K562 (cell line): ENCODE measurements around the gene ARHGDIB. TPM values are rescaled to one million over a fixed set of nuclear protein-coding genes. Genes with fewer than 3 reads are reported as not detected.
A peak's percentile ranks its signal among the peaks of the same experiment; 100 is the strongest.

Source experiments
- ATAC-seq: fragments of 200-7000 bp; cut with Tn5 transposase; 3 replicates; pipeline ENCODE4 v1.9.1; 2020; ENCODE audit warnings: moderate library complexity
- BruUV-seq: library from RNA; stranded (reverse); fragments of 400-500 nt; replicated peaks from 2 replicates; lab custom pipeline; 2021; lab: Mats Ljungman, UMichigan
- CTCF ChIA-PET: fragments of 300-600 bp; formaldehyde crosslinking; extraction: SDS; loops from one replicate; lab custom pipeline; 2021; ENCODE audit warnings: low intra/inter-chr PET ratio; lab: Yijun Ruan, JAX
- POLR2A ChIA-PET: fragments of 300-600, 350-650 bp; sonication (Branson Sonifier 250); formaldehyde crosslinking; extraction: SDS; loops from one replicate; lab custom pipeline; 2021; ENCODE audit warnings: antibody characterized with exemption, inconsistent platforms; lab: Yijun Ruan, JAX
- DNase-seq, 4 experiments: peaks; one replicate each; pipeline versions ENCODE4 v3.0.0 to v3.0.0-alpha.2; 2011 to 2018; ENCODE audit warnings: low spot score in 3 of 4, mixed read lengths in 3 of 4; ENCODE audit errors: extremely low read depth in 1 of 4
- FAIRE-seq: peaks from 2 replicates; lab custom pipeline; 2011; peaks lifted over from hg19 to GRCh38; lab: Jason Lieb, UNC
- H2AFZ ChIP-seq: 2 replicates; pipeline ENCODE4 v1.6.0; 2011; ENCODE audit warnings: low read depth, low read length, control low read depth, inconsistent platforms
- H3K27ac ChIP-seq: fragments of 200-600 bp; 3 replicates; pipeline ENCODE4 v1.8.0; 2011; ENCODE audit warnings: low read depth, mild to moderate bottlenecking, control low read depth, inconsistent platforms, low read length, moderate library complexity, mixed read lengths; ENCODE audit errors: extremely low read depth
- H3K27me3 ChIP-seq, 2 experiments: fragments of 300-600 bp in 1 of 2; 2 replicates in 1 of 2; 3 replicates in 1 of 2; pipeline versions ENCODE4 v1.6.0 to v1.8.0; 2011; ENCODE audit warnings: inconsistent platforms in 2 of 2, low read length in 2 of 2, mild to moderate bottlenecking in 1 of 2, mixed read lengths in 1 of 2, moderate library complexity in 1 of 2; ENCODE audit not compliant: control insufficient read depth in 2 of 2, insufficient read depth in 2 of 2
- H3K36me3 ChIP-seq: fragments of 300-600 bp; 3 replicates; pipeline ENCODE4 v1.8.0; 2011; ENCODE audit warnings: mild to moderate bottlenecking, low read length, inconsistent platforms; ENCODE audit not compliant: control insufficient read depth, insufficient read depth
- H3K4me1 ChIP-seq, 2 experiments: fragments of 200-600 bp in 1 of 2; replicated peaks in 1 of 2; 2 replicates in 1 of 2; 3 replicates in 1 of 2; pipeline versions ENCODE4 v1.5.1 to v1.8.0; 2011; ENCODE audit warnings: inconsistent platforms in 2 of 2, low read length in 2 of 2, mild to moderate bottlenecking in 1 of 2, mixed read lengths in 1 of 2, moderate library complexity in 1 of 2; ENCODE audit not compliant: control insufficient read depth in 2 of 2, insufficient read depth in 2 of 2
- H3K4me2 ChIP-seq: 2 replicates; pipeline ENCODE4 v1.6.1; 2011; ENCODE audit warnings: low read length, control low read depth, inconsistent platforms, mixed read lengths; ENCODE audit not compliant: insufficient read depth
- H3K4me3 ChIP-seq: fragments of 200-600 bp; sonication (generic), shearing (Covaris generic); 2 replicates; pipeline ENCODE4 v1.5.1; 2016; ENCODE audit warnings: control low read depth, inconsistent platforms
- H3K79me2 ChIP-seq: fragments of 200-600 bp; 3 replicates; pipeline ENCODE4 v1.8.0; 2011; ENCODE audit warnings: low read length, inconsistent platforms; ENCODE audit not compliant: control insufficient read depth, insufficient read depth
- H3K9ac ChIP-seq, 2 experiments: 2 replicates each; pipeline versions ENCODE4 v1.6.0 to v1.6.1; 2011; ENCODE audit warnings: low read depth in 2 of 2, low read length in 2 of 2, control low read depth in 1 of 2, inconsistent platforms in 1 of 2, mild to moderate bottlenecking in 1 of 2, mixed read lengths in 1 of 2; ENCODE audit not compliant: insufficient read depth in 1 of 2
- H3K9me1 ChIP-seq: one replicate; pipeline ENCODE4 v1.6.0; 2011; ENCODE audit warnings: inconsistent platforms, mild to moderate bottlenecking, low read length, moderate library complexity; ENCODE audit not compliant: control insufficient read depth, insufficient read depth
- H3K9me3 ChIP-seq: replicated peaks from 2 replicates; pipeline ENCODE4 v1.5.1; 2011; ENCODE audit warnings: low read depth, low read length, inconsistent platforms; ENCODE audit not compliant: control insufficient read depth, insufficient read depth
- H4K20me1 ChIP-seq: replicated peaks from 2 replicates; pipeline ENCODE4 v1.6.1; 2011; ENCODE audit warnings: low read length, inconsistent platforms, mixed read lengths; ENCODE audit not compliant: control insufficient read depth, insufficient read depth
- EHMT2 ChIP-seq: fragments of 450-650 bp; IDR thresholded peaks from 2 replicates; pipeline ENCODE4 v1.6.1; 2018; ENCODE audit warnings: antibody characterized with exemption
- EZH2 ChIP-seq: IDR thresholded peaks from 2 replicates; pipeline ENCODE4 v1.6.1; 2012; ENCODE audit warnings: low read depth, mild to moderate bottlenecking, inconsistent platforms, low read length, borderline replicate concordance
- MAFK ChIP-seq: IDR thresholded peaks from 2 replicates; pipeline ENCODE4 v1.6.1; 2011; ENCODE audit warnings: low read length, improper control_type of control experiment
- RBM14 ChIP-seq: fragments of 200-400 bp; formaldehyde crosslinking; IDR thresholded peaks from 2 replicates; pipeline ENCODE4 v1.6.1; 2018; ENCODE audit warnings: low read depth, mild to moderate bottlenecking, low read length, moderate library complexity, borderline replicate concordance; ENCODE audit not compliant: insufficient read depth
- SIN3A ChIP-seq, 2 experiments: fragments of 150-350 bp in 1 of 2; IDR thresholded peaks; 2 replicates each; pipeline ENCODE4 v1.6.1; 2011 to 2016; ENCODE audit warnings: borderline replicate concordance in 2 of 2, low read depth in 2 of 2, low read length in 2 of 2, mild to moderate bottlenecking in 2 of 2, moderate library complexity in 2 of 2; ENCODE audit not compliant: control insufficient read depth in 1 of 2
- THAP7 ChIP-seq: fragments of 250-450 bp; sonication (Bioruptor Pico); IDR thresholded peaks from 2 replicates; pipeline ENCODE4 v1.5.0; 2021
- ZNF311 ChIP-seq: fragments of 250-450 bp; sonication (Bioruptor Pico); IDR thresholded peaks from 2 replicates; pipeline ENCODE4 v1.4.0; 2020; ENCODE audit warnings: mild to moderate bottlenecking, moderate library complexity
- ZSCAN32 ChIP-seq: fragments of 450-650 bp; formaldehyde crosslinking; IDR thresholded peaks from 2 replicates; pipeline ENCODE4 v1.4.0; 2020; ENCODE audit warnings: mild to moderate bottlenecking, moderate library complexity
- WGBS: fragments of 100-300 bp; shearing (Covaris generic); methylation state at CpG from one replicate; pipeline ENCODE4 v1.1.6; 2016; ENCODE audit warnings: low coverage, mixed read lengths; ENCODE audit not compliant: insufficient coverage; ENCODE audit errors: missing lambda C conversion rate; 5-methylcytosine and 5-hydroxymethylcytosine counted together
- in situ Hi-C: fragments of 300-500 bp; cut with MboI; formaldehyde crosslinking; loops from 4 replicates; pipeline ENCODE4 v1.15.0; 2018; ENCODE audit warnings: inconsistent platforms, mixed read lengths
- intact Hi-C: fragments of 100-400 bp; cut with micrococcal nuclease; formaldehyde crosslinking; loops from 2 replicates; pipeline ENCODE4 v1.14.2; 2022
- polyA plus RNA-seq, 8 experiments: library from polyadenylated mRNA; depleted of rRNA in 4 of 8; stranded (reverse) in 5 of 8; unstranded in 3 of 8; fragments of >200 nt; fragmentation: Nextera tagmentation in 2 of 8; fragmentation: Illumina TruSeq in 1 of 8; extraction: Ambion mirVana in 2 of 8; extraction: Trizol in 1 of 8; gene quantifications; 2 replicates each; pipeline versions ENCODE4 v1.2.1 to v1.2.3, GENCODE V29; 2011 to 2014; ENCODE audit warnings: inconsistent platforms in 1 of 8, missing spikeins in 1 of 8
- total RNA-seq, 7 experiments: library from RNA; depleted of rRNA in 6 of 7; stranded (reverse); fragments of >200 nt in 6 of 7; fragmentation: Illumina TruSeq in 2 of 7; extraction: Trizol in 2 of 7; gene quantifications; 2 replicates each; pipeline versions ENCODE4 v1.2.1 to v1.2.3, GENCODE V29; 2011 to 2021; ENCODE audit warnings: low replicate concordance in 1 of 7
- TF ChIP-seq, protein P1 (sequence below): fragments of 450-650 bp; IDR thresholded peaks from 2 replicates; pipeline ENCODE4 v1.6.1; 2016; ENCODE audit warnings: mild to moderate bottlenecking, moderate library complexity

Gene ARHGDIB
- total and polyA plus RNA-seq, 9 of the 15 experiments (the other 6 are each of a cell fraction or from before 2014, with no cell fraction given) = 9.5 to 204 (median 116) TPM

- TF ChIP-seq SIN3A (IDR thresholded peaks at IDR 0.05; ENCODE audit: borderline replicate concordance in 2 of 2, control insufficient read depth in 1 of 2, low read depth in 2 of 2, low read length in 2 of 2) = no peak
- peak; percentile 81 for TF ChIP-seq MAFK
- 0 out of 2 replicates have a peak, but pooled peaks have one; percentile 38 for TF ChIP-seq EHMT2
- no peak for TF ChIP-seq EZH2
Observed at GRCh38 chr12:14970473-14970872, 9.1 kb upstream of the ARHGDIB start (continued).

DNA sequence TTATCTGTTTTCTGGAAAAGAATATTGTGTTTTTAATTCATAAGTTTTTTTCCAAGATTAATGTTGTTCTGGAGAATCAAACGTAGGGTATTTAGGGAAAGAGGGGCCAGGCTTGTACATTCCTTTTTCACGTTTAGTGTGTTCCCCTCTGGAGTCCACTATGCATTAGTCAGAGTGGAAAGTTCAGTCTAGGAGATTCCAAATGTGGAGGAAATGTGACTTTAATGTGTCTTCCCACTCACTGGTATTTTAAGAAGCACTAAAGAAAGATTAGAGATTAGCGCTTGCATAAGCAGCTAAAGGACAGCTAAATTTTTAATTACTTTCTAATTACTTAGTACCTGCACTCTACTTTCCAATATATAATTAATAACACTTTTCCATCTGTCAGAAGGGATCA lies 7.1 kb upstream of the ARHGDIB start:
- no peak for FAIRE-seq
- H3K9me1 ChIP-seq = no peaks in the 10 kb centered on the region
- no peak overlapping the region for H3K27ac ChIP-seq
- CTCF ChIA-PET = no interaction called here
- H3K4me1 ChIP-seq = peaks cover 0 to 2% of the 10 kb centered on the region in 2 experiments; a peak in 2 of 5 replicates
- intact Hi-C loops = no loop called here
- no peaks in the 10 kb centered on the region for H3K27me3 ChIP-seq
- no peak overlapping the region for H3K4me2 ChIP-seq
- no peaks in the 10 kb centered on the region for H3K36me3 ChIP-seq
- in situ Hi-C loops = loop anchor here (25.0 kb wide), 1 partner anchor 756 kb away; no protein-coding TSS in a partner anchor
- no peaks in the 10 kb centered on the region for H3K79me2 ChIP-seq
- 54% methylated on average over 2 of the region's 3 CpGs for WGBS
- H3K9ac ChIP-seq = no peak overlapping the region
- no peak for DNase-seq
- H3K9me3 ChIP-seq = no peaks in the 10 kb centered on the region
- no peak for ATAC-seq
- POLR2A ChIA-PET = no interaction called here
- H4K20me1 ChIP-seq = no peaks in the 10 kb centered on the region
- no peak overlapping the region for H2AFZ ChIP-seq
- no TSS peak for BruUV-seq
- H3K4me3 ChIP-seq = no peak overlapping the region
- TF ChIP-seq ZNF311 (no peak), RBM14 (no peak), ZSCAN32 (CRISPR knock-in tag) (no peak), THAP7 (CRISPR knock-in tag) (no peak)
- TF ChIP-seq, protein P1, sequence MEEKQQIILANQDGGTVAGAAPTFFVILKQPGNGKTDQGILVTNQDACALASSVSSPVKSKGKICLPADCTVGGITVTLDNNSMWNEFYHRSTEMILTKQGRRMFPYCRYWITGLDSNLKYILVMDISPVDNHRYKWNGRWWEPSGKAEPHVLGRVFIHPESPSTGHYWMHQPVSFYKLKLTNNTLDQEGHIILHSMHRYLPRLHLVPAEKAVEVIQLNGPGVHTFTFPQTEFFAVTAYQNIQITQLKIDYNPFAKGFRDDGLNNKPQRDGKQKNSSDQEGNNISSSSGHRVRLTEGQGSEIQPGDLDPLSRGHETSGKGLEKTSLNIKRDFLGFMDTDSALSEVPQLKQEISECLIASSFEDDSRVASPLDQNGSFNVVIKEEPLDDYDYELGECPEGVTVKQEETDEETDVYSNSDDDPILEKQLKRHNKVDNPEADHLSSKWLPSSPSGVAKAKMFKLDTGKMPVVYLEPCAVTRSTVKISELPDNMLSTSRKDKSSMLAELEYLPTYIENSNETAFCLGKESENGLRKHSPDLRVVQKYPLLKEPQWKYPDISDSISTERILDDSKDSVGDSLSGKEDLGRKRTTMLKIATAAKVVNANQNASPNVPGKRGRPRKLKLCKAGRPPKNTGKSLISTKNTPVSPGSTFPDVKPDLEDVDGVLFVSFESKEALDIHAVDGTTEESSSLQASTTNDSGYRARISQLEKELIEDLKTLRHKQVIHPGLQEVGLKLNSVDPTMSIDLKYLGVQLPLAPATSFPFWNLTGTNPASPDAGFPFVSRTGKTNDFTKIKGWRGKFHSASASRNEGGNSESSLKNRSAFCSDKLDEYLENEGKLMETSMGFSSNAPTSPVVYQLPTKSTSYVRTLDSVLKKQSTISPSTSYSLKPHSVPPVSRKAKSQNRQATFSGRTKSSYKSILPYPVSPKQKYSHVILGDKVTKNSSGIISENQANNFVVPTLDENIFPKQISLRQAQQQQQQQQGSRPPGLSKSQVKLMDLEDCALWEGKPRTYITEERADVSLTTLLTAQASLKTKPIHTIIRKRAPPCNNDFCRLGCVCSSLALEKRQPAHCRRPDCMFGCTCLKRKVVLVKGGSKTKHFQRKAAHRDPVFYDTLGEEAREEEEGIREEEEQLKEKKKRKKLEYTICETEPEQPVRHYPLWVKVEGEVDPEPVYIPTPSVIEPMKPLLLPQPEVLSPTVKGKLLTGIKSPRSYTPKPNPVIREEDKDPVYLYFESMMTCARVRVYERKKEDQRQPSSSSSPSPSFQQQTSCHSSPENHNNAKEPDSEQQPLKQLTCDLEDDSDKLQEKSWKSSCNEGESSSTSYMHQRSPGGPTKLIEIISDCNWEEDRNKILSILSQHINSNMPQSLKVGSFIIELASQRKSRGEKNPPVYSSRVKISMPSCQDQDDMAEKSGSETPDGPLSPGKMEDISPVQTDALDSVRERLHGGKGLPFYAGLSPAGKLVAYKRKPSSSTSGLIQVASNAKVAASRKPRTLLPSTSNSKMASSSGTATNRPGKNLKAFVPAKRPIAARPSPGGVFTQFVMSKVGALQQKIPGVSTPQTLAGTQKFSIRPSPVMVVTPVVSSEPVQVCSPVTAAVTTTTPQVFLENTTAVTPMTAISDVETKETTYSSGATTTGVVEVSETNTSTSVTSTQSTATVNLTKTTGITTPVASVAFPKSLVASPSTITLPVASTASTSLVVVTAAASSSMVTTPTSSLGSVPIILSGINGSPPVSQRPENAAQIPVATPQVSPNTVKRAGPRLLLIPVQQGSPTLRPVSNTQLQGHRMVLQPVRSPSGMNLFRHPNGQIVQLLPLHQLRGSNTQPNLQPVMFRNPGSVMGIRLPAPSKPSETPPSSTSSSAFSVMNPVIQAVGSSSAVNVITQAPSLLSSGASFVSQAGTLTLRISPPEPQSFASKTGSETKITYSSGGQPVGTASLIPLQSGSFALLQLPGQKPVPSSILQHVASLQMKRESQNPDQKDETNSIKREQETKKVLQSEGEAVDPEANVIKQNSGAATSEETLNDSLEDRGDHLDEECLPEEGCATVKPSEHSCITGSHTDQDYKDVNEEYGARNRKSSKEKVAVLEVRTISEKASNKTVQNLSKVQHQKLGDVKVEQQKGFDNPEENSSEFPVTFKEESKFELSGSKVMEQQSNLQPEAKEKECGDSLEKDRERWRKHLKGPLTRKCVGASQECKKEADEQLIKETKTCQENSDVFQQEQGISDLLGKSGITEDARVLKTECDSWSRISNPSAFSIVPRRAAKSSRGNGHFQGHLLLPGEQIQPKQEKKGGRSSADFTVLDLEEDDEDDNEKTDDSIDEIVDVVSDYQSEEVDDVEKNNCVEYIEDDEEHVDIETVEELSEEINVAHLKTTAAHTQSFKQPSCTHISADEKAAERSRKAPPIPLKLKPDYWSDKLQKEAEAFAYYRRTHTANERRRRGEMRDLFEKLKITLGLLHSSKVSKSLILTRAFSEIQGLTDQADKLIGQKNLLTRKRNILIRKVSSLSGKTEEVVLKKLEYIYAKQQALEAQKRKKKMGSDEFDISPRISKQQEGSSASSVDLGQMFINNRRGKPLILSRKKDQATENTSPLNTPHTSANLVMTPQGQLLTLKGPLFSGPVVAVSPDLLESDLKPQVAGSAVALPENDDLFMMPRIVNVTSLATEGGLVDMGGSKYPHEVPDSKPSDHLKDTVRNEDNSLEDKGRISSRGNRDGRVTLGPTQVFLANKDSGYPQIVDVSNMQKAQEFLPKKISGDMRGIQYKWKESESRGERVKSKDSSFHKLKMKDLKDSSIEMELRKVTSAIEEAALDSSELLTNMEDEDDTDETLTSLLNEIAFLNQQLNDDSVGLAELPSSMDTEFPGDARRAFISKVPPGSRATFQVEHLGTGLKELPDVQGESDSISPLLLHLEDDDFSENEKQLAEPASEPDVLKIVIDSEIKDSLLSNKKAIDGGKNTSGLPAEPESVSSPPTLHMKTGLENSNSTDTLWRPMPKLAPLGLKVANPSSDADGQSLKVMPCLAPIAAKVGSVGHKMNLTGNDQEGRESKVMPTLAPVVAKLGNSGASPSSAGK = no peak
